HS-27A (cell line): Measurements from ENCODE around the gene SNRK.
A peak's percentile ranks its signal among the peaks of the same experiment; 100 is the strongest.

Source experiments
- DNase-seq: peaks from one replicate; pipeline ENCODE4 v3.0.0-alpha.2; 2012; ENCODE audit warnings: low read depth, missing footprints

The SNRK gene

GRCh38 chr3:43273416-43273815, 12.9 kb upstream of the SNRK start:
- no peak for DNase-seq

GRCh38 chr3:43279082-43279481, 7.3 kb upstream of the SNRK start:
- DNase-seq, result no peak

GRCh38 chr3:43279532-43279931, 6.8 kb upstream of the SNRK start:
- DNase-seq, result no peak

- no peak for DNase-seq
Measured at GRCh38 chr3:43281020-43281419, 5.3 kb upstream of the SNRK start.

GRCh38 chr3:43284171-43284570, 2.2 kb upstream of the SNRK start:
- DNase-seq, result no peak

GRCh38 chr3:43285644-43286043, 696 bp upstream of the SNRK start:
- DNase-seq, result no peak

- DNase-seq, result peak; percentile 19
Measured at GRCh38 chr3:43286841-43287499, 630 bp downstream of the SNRK start.

- DNase-seq, result peak; percentile 7
Measured at GRCh38 chr3:43287500-43287873, 1.1 kb downstream of the SNRK start.

GRCh38 chr3:43288366-43288765, 2.0 kb downstream of the SNRK start:
- DNase-seq, result no peak

GRCh38 chr3:43288850-43289249, 2.5 kb downstream of the SNRK start:
- no peak for DNase-seq

GRCh38 chr3:43289401-43289800, 3.1 kb downstream of the SNRK start:
- no peak for DNase-seq

GRCh38 chr3:43289841-43290470, 3.6 kb downstream of the SNRK start:
- no peak for DNase-seq

- DNase-seq, result no peak
Measured at GRCh38 chr3:43290956-43291355, 4.6 kb downstream of the SNRK start.

GRCh38 chr3:43291546-43291945, 5.2 kb downstream of the SNRK start:
- no peak for DNase-seq

- DNase-seq, result no peak
Measured at GRCh38 chr3:43294975-43295374, 8.6 kb downstream of the SNRK start.

GRCh38 chr3:43296565-43296964, 10.2 kb downstream of the SNRK start:
- no peak for DNase-seq

GRCh38 chr3:43298292-43298691, 12.0 kb downstream of the SNRK start:
- no peak for DNase-seq

GRCh38 chr3:43298761-43299160, 12.4 kb downstream of the SNRK start:
- no peak for DNase-seq

GRCh38 chr3:43302116-43302880, 16.0 kb downstream of the SNRK start:
- no peak for DNase-seq

GRCh38 chr3:43304126-43304525, 17.8 kb downstream of the SNRK start:
- no peak for DNase-seq

- no peak for DNase-seq
Measured at GRCh38 chr3:43307226-43307625, 20.9 kb downstream of the SNRK start.

- no peak for DNase-seq
Measured at GRCh38 chr3:43307649-43308048, 21.3 kb downstream of the SNRK start.
